ENCODE measurements around the gene FAM193B. TPM values are rescaled to one million over a fixed set of nuclear protein-coding genes. Genes with fewer than 3 reads are reported as not detected.

FAM193B gene
- total and polyA plus RNA-seq, 9 of the 15 experiments (the other 6 are each of a cell fraction or from before 2014, with no cell fraction given) = 4.4 to 76.4 (median 37.3) TPM

- TF ChIP-seq RNF219 (CRISPR knock-in tag; IDR thresholded peaks at IDR 0.05) = no peak
- no peak for TF ChIP-seq DMBX1 (CRISPR knock-in tag; IDR thresholded peaks at IDR 0.05; ENCODE audit: borderline replicate concordance)
- no peak for TF ChIP-seq ZBTB9 (CRISPR knock-in tag; IDR thresholded peaks at IDR 0.05)
- TF ChIP-seq CTCF (IDR thresholded peaks at IDR 0.05 in 2 of 3, conservative IDR thresholded peaks at IDR 0.05 in 1 of 3; ENCODE audit: insufficient read depth in 2 of 3, low read depth in 1 of 3, low read length in 3 of 3) = no peak
- peak; percentile 16 for TF ChIP-seq NFYB (IDR thresholded peaks at IDR 0.05; ENCODE audit: extremely low read depth, insufficient read length)
- no peak for TF ChIP-seq XRCC5 (IDR thresholded peaks at IDR 0.05; ENCODE audit: low read depth, low read length)
- peak; percentile 39; the same call in 1 of the 2 replicates for TF ChIP-seq ZBTB12 (CRISPR knock-in tag; IDR thresholded peaks at IDR 0.05)
- TF ChIP-seq ZNF395 (CRISPR knock-in tag; IDR thresholded peaks at IDR 0.05) = peak; percentile 72; the same call in 1 of the 2 replicates
- TF ChIP-seq BRF2 (IDR thresholded peaks at IDR 0.05; ENCODE audit: borderline replicate concordance, insufficient read depth, insufficient read length) = no peak
- TF ChIP-seq THRA (IDR thresholded peaks at IDR 0.05) = no peak
- peak; percentile 14; the same call in 1 of the 2 replicates for TF ChIP-seq ZNF24 (IDR thresholded peaks at IDR 0.05)
Measured at GRCh38 chr5:177516601-177517568, 37.5 kb downstream of the FAM193B start, which contains the start of gene DDX41 (continued).

All from K562 (cell line).